ENCODE measurements around the gene FOXN1. TPM values are rescaled to one million over a fixed set of nuclear protein-coding genes. Genes with fewer than 3 reads are reported as not detected.

FOXN1 gene
- total and polyA plus RNA-seq, 10 donors = not detected

- Histone ChIP-seq H3K27me3 (replicated peaks in 1 of 7) (peaks cover 0 to 19% (median 0%) of the 10 kb centered on the region in 7 donors), H3K36me3 (no peaks in the 10 kb centered on the region), H3K4me3 (no peak overlapping the region), H3K4me1 (peaks cover 0 to 12% (median 2%) of the 10 kb centered on the region in 6 donors), H3K27ac (no peak overlapping the region), H3K9me3 (no peaks in the 10 kb centered on the region)
- DNase-seq = no peak
- no peak for TF ChIP-seq CTCF (IDR thresholded peaks at IDR 0.05 in 8 of 11, conservative IDR thresholded peaks at IDR 0.05 in 3 of 11)
- TF ChIP-seq POLR2A (IDR thresholded peaks at IDR 0.05) = no peak
- TF ChIP-seq POLR2AphosphoS5 (IDR thresholded peaks at IDR 0.05) = no peak
- WGBS, 5 donors = 88 to 95% (median 90%) methylated on average over 8 of the region's 8 CpGs
- intact Hi-C loops (cut with DNase I; ENCODE audit: low total_unique reads) = no loop called here
Measured at GRCh38 chr17:28495635-28496034, 10.5 kb upstream of the FOXN1 start.

GRCh38 chr17:28497931-28498330, 8.2 kb upstream of the FOXN1 start:
- intact Hi-C loops (cut with DNase I; ENCODE audit: low total_unique reads) = no loop called here
- H3K4me3 ChIP-seq = no peak overlapping the region
- TF ChIP-seq POLR2A (IDR thresholded peaks at IDR 0.05) (no peak), CTCF (IDR thresholded peaks at IDR 0.05 in 8 of 11, conservative IDR thresholded peaks at IDR 0.05 in 3 of 11) (no peak), POLR2AphosphoS5 (IDR thresholded peaks at IDR 0.05) (no peak)
- WGBS, 5 donors = 61 to 77% (median 68%) methylated on average over 9 of the region's 9 CpGs
- H3K4me1 ChIP-seq = peaks cover 0 to 27% (median 13%) of the 10 kb centered on the region in 6 donors
- DNase-seq = no peak
- no peaks in the 10 kb centered on the region for H3K36me3 ChIP-seq
- H3K9me3 ChIP-seq = no peaks in the 10 kb centered on the region
- H3K27me3 ChIP-seq (replicated peaks in 1 of 7) = peaks cover 0 to 19% (median 0%) of the 10 kb centered on the region in 7 donors
- H3K27ac ChIP-seq = no peak overlapping the region

GRCh38 chr17:28498652-28499363, 7.3 kb upstream of the FOXN1 start:
- peaks cover 0 to 15% (median 0%) of the 10 kb centered on the region in 7 donors for H3K27me3 ChIP-seq (replicated peaks in 1 of 7)
- TF ChIP-seq POLR2AphosphoS5 (IDR thresholded peaks at IDR 0.05) = no peak
- no peaks in the 10 kb centered on the region for H3K36me3 ChIP-seq
- H3K27ac ChIP-seq = no peak overlapping the region
- H3K4me1 ChIP-seq = peaks cover 0 to 24% (median 13%) of the 10 kb centered on the region in 6 donors
- intact Hi-C loops (cut with DNase I; ENCODE audit: low total_unique reads) = no loop called here
- WGBS, 5 donors = 67 to 82% (median 76%) methylated on average over 7 to 12 of the region's 12 CpGs
- no peak for DNase-seq
- no peak overlapping the region for H3K4me3 ChIP-seq
- H3K9me3 ChIP-seq = no peaks in the 10 kb centered on the region

GRCh38 chr17:28499364-28499664, 6.8 kb upstream of the FOXN1 start:
- Histone ChIP-seq H3K9me3 (no peaks in the 10 kb centered on the region), H3K27ac (no peak overlapping the region), H3K36me3 (no peaks in the 10 kb centered on the region), H3K4me3 (no peak overlapping the region), H3K27me3 (replicated peaks in 1 of 7) (peaks cover 0 to 9% (median 0%) of the 10 kb centered on the region in 7 donors), H3K4me1 (peaks cover 0 to 24% (median 13%) of the 10 kb centered on the region in 6 donors)
- no peak for DNase-seq
- intact Hi-C loops (cut with DNase I; ENCODE audit: low total_unique reads) = no loop called here
- 90 to 95% (median 92%) methylated on average over 2 to 9 of the region's 9 CpGs for WGBS, 5 donors
- TF ChIP-seq POLR2AphosphoS5 (IDR thresholded peaks at IDR 0.05) (no peak), POLR2A (IDR thresholded peaks at IDR 0.05) (no peak), CTCF (IDR thresholded peaks at IDR 0.05 in 8 of 11, conservative IDR thresholded peaks at IDR 0.05 in 3 of 11) (no peak)
